BLaER1 treated with 17β-estradiol and CSF1 and Interleukin-3, amounts not matched to agents 10 nM and 100 nM (cell line): ENCODE results near the gene RAB3D.

Source experiments
- H3K27ac ChIP-seq, 11 experiments: shearing (Covaris generic); formaldehyde crosslinking; 2 replicates each; pipeline ENCODE4 v1.8.1; 2022
- H3K27me3 ChIP-seq, 11 experiments: shearing (Covaris generic); formaldehyde crosslinking; 2 replicates each; pipeline ENCODE4 v1.8.1; 2022
- H3K36me3 ChIP-seq, 11 experiments: shearing (Covaris generic); formaldehyde crosslinking; 2 replicates each; pipeline ENCODE4 v1.8.1; 2022
- H3K4me1 ChIP-seq, 10 experiments: shearing (Covaris generic); formaldehyde crosslinking; 2 replicates each; pipeline ENCODE4 v1.8.1; 2022
- H3K4me2 ChIP-seq, 11 experiments: shearing (Covaris generic); formaldehyde crosslinking; 2 replicates each; pipeline ENCODE4 v1.8.1; 2022
- H3K4me3 ChIP-seq, 10 experiments: shearing (Covaris generic); formaldehyde crosslinking; 2 replicates each; pipeline ENCODE4 v1.8.1; 2022
- H3K9ac ChIP-seq, 11 experiments: shearing (Covaris generic); formaldehyde crosslinking; 2 replicates each; pipeline ENCODE4 v1.8.1; 2022
- H3K9me3 ChIP-seq, 11 experiments: shearing (Covaris generic); formaldehyde crosslinking; replicated peaks in 1 of 11; 2 replicates each; pipeline ENCODE4 v1.8.1; 2022
- H4K20me1 ChIP-seq, 11 experiments: shearing (Covaris generic); formaldehyde crosslinking; 2 replicates each; pipeline ENCODE4 v1.8.1; 2022
- Cebpa-rat ChIP-seq, 11 experiments: shearing (Covaris generic); IDR thresholded peaks; 2 replicates each; pipeline ENCODE4 v1.8.1; 2022

Gene RAB3D

DNA sequence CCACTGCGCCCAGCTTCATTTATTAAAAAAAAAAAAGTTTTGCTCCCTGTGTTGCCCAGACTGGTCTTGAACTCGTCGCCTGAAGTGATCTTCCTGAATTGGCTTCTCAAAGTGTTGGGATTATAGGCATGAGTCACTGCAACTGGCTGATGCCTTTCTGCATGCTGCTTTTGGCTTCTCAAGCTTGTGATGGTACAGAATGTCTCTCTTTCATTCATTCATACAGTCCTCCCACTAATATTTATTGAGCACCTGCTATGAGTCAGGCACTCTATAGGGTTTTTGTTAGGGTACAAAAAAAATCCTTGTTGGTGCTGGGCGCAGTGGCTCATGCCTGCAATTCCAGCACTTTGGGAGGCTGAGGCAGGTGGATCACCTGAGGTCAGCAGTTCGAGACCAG is 34.5 kb downstream of the RAB3D start:
- no peak for TF ChIP-seq Cebpa-rat (IDR thresholded peaks at IDR 0.05)
- H3K27me3 ChIP-seq, result no peaks in the 10 kb centered on the region
- H3K9me3 ChIP-seq, result peaks cover 0 to 9% (median 0%) of the 10 kb centered on the region in 11 experiments; a peak in 3 of 22 replicates
- no peak overlapping the region for H3K9ac ChIP-seq
- peaks cover 0 to 22% (median 13%) of the 10 kb centered on the region in 10 experiments; a peak in 15 of 20 replicates for H3K4me1 ChIP-seq
- H3K4me2 ChIP-seq, result no peak overlapping the region
- H4K20me1 ChIP-seq, result no peaks in the 10 kb centered on the region
- H3K27ac ChIP-seq, result no peak overlapping the region
- no peaks in the 10 kb centered on the region for H3K36me3 ChIP-seq
- H3K4me3 ChIP-seq, result no peak overlapping the region

DNA sequence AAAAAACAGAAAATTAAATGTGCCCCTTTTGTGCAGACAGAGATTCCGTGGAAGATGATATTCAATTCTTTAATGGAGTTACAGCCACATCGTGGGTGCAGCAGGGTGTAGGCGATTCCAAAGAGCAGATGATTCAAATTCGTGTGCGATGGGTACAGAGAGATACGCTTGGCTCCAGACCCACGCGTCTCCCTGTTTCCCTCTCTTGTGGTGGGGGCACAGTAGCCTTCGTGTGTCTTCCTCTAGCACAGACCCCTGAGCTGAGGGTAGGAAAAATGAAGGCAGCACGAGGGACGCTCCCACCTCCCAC is 38.7 kb downstream of the RAB3D start:
- Histone ChIP-seq H3K4me2 (peak overlapping the region in 9 of 11 experiments; percentile 3 to 58 (median 39); a peak in 14 of 22 replicates), H4K20me1 (no peaks in the 10 kb centered on the region), H3K27ac (no peak overlapping the region), H3K4me1 (peaks cover 0 to 42% (median 25%) of the 10 kb centered on the region in 10 experiments; a peak in 17 of 20 replicates), H3K9me3 (peaks cover 0 to 9% (median 0%) of the 10 kb centered on the region in 11 experiments; a peak in 3 of 22 replicates), H3K4me3 (no peak overlapping the region), H3K27me3 (no peaks in the 10 kb centered on the region), H3K36me3 (no peaks in the 10 kb centered on the region), H3K9ac (no peak overlapping the region)
- TF ChIP-seq Cebpa-rat (IDR thresholded peaks at IDR 0.05), result no peak

DNA sequence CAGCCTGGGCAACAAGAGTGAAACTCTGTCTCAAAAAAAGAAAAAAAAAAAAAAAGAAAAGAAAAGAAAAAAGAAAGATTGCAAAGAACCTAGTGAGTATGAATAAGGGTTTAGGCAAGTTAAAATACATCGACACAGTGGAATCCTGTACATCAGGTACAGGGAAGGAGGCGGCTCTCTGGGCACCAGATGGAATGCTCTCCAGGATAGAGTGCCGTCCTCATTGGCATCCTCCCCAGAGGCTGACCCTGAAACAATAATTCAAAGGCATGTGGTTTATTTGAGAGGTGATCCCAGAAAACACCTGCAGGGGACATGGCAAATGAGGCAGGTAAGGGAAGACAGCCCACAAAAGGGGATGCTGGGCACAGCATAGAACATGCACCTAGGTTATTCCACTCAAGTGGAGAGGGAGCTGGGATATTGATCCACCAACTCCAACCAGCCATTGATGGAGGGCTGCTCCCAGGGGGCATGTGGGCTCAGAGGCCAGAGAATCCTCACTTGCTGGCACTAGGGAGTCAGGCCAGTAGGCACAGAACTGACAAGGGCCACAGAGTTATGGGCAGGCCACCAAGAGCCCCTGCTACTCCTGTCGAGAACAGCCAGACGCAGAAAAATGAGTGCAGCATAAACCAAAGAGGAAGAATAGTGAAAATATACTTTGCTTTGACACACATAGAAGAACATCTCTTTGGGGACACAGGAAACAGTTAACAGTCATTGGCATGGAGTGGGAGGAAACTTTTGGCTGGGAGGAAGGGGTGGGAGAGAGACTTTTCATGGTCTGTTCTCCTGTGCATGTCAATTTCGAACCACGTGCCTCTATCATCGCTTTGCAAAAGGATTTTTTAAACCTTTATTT is 39.3 kb downstream of the RAB3D start:
- Histone ChIP-seq H4K20me1 (no peaks in the 10 kb centered on the region), H3K36me3 (no peaks in the 10 kb centered on the region), H3K27ac (no peak overlapping the region), H3K4me3 (no peak overlapping the region), H3K9ac (no peak overlapping the region), H3K27me3 (no peaks in the 10 kb centered on the region), H3K9me3 (peaks cover 0 to 9% (median 0%) of the 10 kb centered on the region in 11 experiments; a peak in 3 of 22 replicates), H3K4me2 (peak overlapping the region in 9 of 11 experiments; percentile 3 to 58 (median 39); a peak in 16 of 22 replicates), H3K4me1 (peaks cover 0 to 48% (median 31%) of the 10 kb centered on the region in 10 experiments; a peak in 17 of 20 replicates)
- TF ChIP-seq Cebpa-rat (IDR thresholded peaks at IDR 0.05), result no peak

DNA sequence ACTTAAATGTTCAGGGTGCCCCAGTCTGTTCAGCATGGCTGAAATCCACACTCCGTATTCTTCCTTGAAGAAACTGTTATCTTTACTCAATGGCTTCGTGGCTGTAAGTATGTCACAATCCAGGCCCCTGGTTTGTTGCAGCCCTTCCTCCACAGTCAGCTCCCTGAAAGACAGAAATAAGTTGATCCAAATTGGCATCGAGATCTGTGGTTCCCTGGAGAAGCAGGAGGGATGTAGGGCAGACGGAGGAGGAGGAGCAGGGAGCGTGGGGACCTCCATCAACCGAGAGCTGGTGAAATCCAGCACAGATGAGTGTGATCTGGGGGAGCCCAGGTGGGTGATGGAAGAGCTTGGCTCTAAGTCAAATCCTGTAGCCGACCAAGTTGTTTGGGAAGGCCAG is 43.2 kb downstream of the RAB3D start:
- Histone ChIP-seq H3K4me1 (peaks cover 14 to 84% (median 69%) of the 10 kb centered on the region in 10 experiments; a peak in 19 of 20 replicates), H3K4me3 (no peak overlapping the region), H3K36me3 (no peaks in the 10 kb centered on the region), H3K4me2 (peak overlapping the region in 9 of 11 experiments; percentile 37 to 85 (median 75); a peak in 18 of 22 replicates), H3K27me3 (peaks cover 0 to 10% (median 0%) of the 10 kb centered on the region in 11 experiments; a peak in 3 of 22 replicates), H3K27ac (peak overlapping the region in 10 of 11 experiments; percentile 13 to 79 (median 58); a peak in 18 of 22 replicates), H3K9me3 (peaks cover 0 to 7% (median 0%) of the 10 kb centered on the region in 11 experiments; a peak in 3 of 22 replicates), H3K9ac (peak overlapping the region in 8 of 11 experiments; percentile 3 to 65 (median 38); a peak in 11 of 22 replicates), H4K20me1 (no peaks in the 10 kb centered on the region)
- peak in 8 of 11 experiments; percentile 31 to 62 (median 40); a peak in 7 of 22 replicates for TF ChIP-seq Cebpa-rat (IDR thresholded peaks at IDR 0.05)

DNA sequence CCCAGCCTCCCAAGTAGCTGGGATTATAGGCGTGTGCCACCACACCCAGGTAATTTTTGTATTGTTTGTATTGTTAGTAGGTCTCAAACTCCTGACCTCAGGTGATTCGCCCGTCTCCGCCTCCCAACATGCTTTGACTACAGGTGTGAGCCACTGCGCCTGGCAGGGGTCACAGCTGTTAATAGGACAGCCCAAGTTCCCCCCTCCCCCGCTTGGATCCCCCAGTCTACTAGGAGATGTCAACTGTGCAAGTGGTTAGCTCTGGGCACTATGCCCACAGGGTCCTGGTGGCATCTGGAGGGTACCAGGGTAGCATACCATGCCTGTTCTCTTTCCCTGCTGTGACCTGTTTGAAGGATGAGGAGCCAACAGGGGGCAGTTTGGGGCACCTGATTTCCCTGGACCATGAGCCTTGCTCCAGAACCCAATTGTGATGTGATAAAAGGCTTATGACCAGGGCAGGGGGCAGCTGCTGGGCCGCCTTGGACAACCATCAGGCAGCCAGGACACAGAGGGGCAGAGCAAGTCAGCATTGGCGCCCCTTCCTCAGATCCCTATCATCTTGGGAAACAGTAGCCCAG is 43.7 kb downstream of the RAB3D start, which contains the start of gene TSPAN16:
TSPAN16 (plus strand) TSS at position 496 of the 581 bp plus-strand sequence. CDS start 138 bp downstream, outside the sequence.
- Histone ChIP-seq H3K36me3 (no peaks in the 10 kb centered on the region), H3K27ac (peak within 1 kb of the TSS in 10 of 11 experiments; percentile 18 to 79 (median 58); a peak in 18 of 22 replicates), H4K20me1 (no peaks in the 10 kb centered on the region), H3K4me2 (peak within 1 kb of the TSS in 9 of 11 experiments; percentile 37 to 85 (median 75); a peak in 18 of 22 replicates), H3K4me3 (no peak within 1 kb of the TSS), H3K9ac (peak within 1 kb of the TSS in 8 of 11 experiments; percentile 3 to 65 (median 41); a peak in 12 of 22 replicates), H3K27me3 (peaks cover 0 to 15% (median 0%) of the 10 kb centered on the region in 11 experiments; a peak in 3 of 22 replicates), H3K9me3 (peaks cover 0 to 3% (median 0%) of the 10 kb centered on the region in 11 experiments; a peak in 2 of 22 replicates), H3K4me1 (peaks cover 14 to 84% (median 70%) of the 10 kb centered on the region in 10 experiments; a peak in 19 of 20 replicates)
- no peak for TF ChIP-seq Cebpa-rat (IDR thresholded peaks at IDR 0.05)

DNA sequence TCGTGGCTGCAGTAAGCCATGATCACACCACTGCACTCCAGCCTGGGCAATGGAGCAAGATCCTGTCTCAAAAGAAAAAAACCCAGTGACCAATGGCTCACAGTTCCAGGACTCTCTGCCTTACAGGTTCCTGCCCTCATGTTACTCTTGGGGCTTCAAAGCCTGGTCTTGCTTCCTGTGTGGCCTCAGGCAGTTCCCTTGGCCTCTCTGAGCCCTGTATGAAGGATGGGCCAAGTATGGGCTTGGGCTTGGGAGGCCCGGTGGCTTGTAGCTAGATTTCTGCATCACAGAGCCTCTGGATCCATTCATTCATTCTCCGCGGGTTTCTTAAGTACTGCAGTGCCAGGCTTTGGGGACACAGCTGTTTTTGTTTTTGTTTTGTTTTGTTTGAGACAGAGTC is 44.3 kb downstream of the RAB3D start:
- Histone ChIP-seq H3K27me3 (peaks cover 0 to 15% (median 0%) of the 10 kb centered on the region in 11 experiments; a peak in 3 of 22 replicates), H3K9me3 (no peaks in the 10 kb centered on the region), H3K4me3 (no peak overlapping the region), H3K4me1 (peaks cover 14 to 84% (median 65%) of the 10 kb centered on the region in 10 experiments; a peak in 19 of 20 replicates), H3K4me2 (peak overlapping the region in 8 of 11 experiments; percentile 71 to 85 (median 76); a peak in 17 of 22 replicates), H3K9ac (peak overlapping the region in 2 of 11 experiments; percentile 9 to 62; a peak in 2 of 22 replicates), H3K27ac (peak overlapping the region in 9 of 11 experiments; percentile 38 to 79 (median 58); a peak in 15 of 22 replicates), H3K36me3 (no peaks in the 10 kb centered on the region), H4K20me1 (no peaks in the 10 kb centered on the region)
- no peak for TF ChIP-seq Cebpa-rat (IDR thresholded peaks at IDR 0.05)

DNA sequence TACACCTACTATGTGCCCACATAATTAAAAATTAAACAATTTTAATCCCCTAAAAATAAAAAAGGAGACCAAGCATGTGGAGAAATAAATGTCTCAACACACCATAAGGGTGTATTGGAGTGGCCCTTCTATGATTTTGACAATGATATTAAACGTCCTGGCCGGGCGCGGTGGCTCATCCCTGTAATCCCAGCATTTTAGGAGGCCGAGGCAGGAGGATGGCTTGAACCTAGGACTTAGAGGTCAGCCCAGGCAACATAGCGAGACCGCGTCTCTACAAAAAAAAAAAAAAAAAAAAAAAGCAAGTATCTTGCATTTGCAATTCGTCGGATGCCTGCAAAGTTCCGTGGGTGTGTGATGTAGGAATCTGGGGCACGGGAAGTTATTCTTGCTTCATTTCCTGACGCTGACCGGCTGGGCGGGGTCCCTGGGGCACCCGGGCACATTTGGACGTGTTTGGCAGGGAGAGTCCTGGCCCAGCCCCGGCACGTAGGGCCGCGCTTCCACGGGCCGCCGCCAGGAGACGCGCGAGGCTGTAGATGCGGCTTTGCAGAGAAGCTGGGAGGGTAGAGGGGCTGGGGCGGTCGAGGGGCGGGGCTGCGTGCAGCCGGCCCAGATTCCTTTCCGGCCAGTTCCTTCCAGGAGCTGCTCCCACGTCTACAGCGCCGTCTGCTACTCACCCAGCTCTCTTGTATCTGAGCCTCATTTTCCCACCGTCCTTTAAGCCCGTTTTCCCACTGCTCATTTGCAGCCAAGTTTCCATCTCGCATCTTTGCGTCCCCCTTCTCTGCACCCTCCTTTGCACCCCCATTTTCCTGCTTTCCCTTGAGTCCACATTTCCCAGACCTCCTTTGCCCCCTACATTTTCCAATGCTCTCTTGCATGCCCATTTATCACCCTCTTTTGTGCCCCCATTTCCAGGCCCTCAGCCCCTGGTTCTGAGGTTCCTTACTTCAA is 45.7 kb downstream of the RAB3D start:
- peaks cover 14 to 86% (median 65%) of the 10 kb centered on the region in 10 experiments; a peak in 19 of 20 replicates for H3K4me1 ChIP-seq
- H3K4me2 ChIP-seq, result peak overlapping the region; percentile 56 to 85 (median 76)
- H3K27me3 ChIP-seq, result peaks cover 0 to 15% (median 6%) of the 10 kb centered on the region in 11 experiments; a peak in 11 of 22 replicates
- H4K20me1 ChIP-seq, result no peaks in the 10 kb centered on the region
- no peaks in the 10 kb centered on the region for H3K36me3 ChIP-seq
- peak overlapping the region in 10 of 11 experiments; percentile 39 to 81 (median 72); a peak in 19 of 22 replicates for H3K27ac ChIP-seq
- H3K9me3 ChIP-seq, result no peaks in the 10 kb centered on the region
- H3K9ac ChIP-seq, result peak overlapping the region in 7 of 11 experiments; percentile 57 to 68 (median 62); a peak in 15 of 22 replicates
- peak; percentile 43 to 87 (median 79); a peak in 17 of 22 replicates for TF ChIP-seq Cebpa-rat (IDR thresholded peaks at IDR 0.05)
- peak overlapping the region in 3 of 10 experiments; percentile 2 to 46 (median 26); a peak in 5 of 20 replicates for H3K4me3 ChIP-seq
